ENCODE results near the gene CFAP91.

Gene CFAP91

GRCh38 chr3:119746423-119746822 is 43.6 kb downstream of the CFAP91 start:
- no peak for DNase-seq

GRCh38 chr3:119747357-119747756 is 44.5 kb downstream of the CFAP91 start:
- no peak for DNase-seq

DNA sequence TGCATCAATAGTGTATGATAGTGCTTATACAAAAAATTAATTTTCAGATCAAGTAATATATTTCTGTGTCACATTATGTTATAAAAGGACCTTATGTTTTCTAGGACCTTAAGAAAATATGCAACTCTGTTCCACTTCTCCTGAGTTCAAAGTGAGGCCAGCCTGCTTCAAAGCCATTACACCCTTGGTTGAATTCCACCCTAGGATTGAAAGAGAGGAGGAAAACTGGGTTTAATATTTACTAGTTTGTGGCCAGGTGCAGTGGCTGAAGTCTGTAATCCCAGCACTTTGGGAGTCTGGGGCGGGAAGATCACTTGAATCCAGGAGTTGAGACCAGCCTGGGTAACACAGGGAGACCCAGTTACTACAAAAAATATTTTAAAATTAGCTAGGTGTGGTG is 46.2 kb downstream of the CFAP91 start:
- DNase-seq = no peak

DNA sequence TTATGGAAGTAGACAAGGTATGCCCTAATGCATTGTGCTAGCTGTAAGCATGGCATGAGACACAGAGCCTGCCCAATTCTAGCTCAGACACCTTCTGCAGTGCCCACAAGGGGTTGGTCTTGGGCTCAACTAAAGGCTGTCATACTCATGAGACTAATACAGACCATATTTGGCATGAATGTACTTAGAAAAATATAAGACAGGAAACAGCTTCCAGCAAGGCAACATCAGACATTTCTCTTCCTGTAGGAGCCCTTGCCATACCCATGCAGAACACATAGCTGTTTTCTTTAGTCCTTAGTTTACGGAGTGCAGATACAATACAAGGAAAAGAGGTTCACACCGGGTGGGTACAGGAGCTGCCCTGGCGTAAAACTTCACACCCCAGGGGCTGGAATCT is 48.6 kb downstream of the CFAP91 start:
- no peak for DNase-seq
